ENCODE measurements around the gene PIK3R5.
A peak's percentile ranks its signal among the peaks of the same experiment; 100 is the strongest.
"Not testable (repeated sequence)": the region's sequence is repeated elsewhere in the genome, so short reads cannot be mapped to it uniquely, and the experiment has no call there.

Gene PIK3R5, protein sequence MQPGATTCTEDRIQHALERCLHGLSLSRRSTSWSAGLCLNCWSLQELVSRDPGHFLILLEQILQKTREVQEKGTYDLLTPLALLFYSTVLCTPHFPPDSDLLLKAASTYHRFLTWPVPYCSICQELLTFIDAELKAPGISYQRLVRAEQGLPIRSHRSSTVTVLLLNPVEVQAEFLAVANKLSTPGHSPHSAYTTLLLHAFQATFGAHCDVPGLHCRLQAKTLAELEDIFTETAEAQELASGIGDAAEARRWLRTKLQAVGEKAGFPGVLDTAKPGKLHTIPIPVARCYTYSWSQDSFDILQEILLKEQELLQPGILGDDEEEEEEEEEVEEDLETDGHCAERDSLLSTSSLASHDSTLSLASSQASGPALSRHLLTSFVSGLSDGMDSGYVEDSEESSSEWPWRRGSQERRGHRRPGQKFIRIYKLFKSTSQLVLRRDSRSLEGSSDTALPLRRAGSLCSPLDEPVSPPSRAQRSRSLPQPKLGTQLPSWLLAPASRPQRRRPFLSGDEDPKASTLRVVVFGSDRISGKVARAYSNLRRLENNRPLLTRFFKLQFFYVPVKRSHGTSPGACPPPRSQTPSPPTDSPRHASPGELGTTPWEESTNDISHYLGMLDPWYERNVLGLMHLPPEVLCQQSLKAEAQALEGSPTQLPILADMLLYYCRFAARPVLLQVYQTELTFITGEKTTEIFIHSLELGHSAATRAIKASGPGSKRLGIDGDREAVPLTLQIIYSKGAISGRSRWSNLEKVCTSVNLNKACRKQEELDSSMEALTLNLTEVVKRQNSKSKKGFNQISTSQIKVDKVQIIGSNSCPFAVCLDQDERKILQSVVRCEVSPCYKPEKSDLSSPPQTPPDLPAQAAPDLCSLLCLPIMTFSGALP

DNA sequence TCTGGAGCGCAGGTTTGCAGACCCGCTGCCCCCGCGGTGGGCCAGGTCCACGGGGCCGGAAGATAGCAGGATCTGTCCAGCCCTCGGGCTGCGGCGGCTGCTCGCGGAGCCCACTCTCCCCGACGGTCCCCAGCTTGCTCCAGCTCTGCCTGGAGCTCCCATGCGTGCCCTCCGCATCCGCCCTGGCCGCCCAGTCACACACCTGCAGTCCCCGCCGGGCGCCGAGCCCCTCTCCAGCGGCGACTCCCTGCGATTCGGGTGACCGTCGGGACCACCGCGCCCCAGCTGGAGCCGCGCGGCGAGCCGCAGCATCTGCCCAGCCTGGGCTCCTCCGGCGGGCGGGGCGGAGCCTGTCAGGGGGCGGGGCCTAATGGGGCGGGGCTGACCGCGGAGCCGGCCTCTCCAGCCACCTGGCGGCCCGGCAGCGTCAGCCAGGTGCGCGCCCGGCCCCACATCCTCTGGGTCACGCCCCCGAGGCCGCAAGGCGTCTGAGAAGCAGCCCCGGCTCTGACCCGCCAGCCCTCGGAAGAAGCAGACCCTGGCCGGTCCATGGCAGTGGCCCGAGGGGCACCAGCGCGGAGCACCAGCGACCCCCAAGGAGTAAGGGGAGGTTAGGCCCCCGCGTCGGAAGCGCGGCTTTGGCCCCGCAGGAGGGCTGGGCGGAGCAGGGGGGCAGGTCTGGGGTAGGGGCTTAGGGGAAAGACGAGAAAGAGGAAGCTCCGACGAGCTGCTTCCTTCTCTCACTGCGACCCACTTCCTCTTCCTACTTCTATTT is at the start of gene PIK3R5:
TSS of gene PIK3R5 (minus strand) at position 314 of the 775 bp plus-strand sequence. CDS start 54,213 bp downstream, outside the sequence.
- peak; percentile 28 for DNase-seq (ENCODE audit: low spot score)

DNA sequence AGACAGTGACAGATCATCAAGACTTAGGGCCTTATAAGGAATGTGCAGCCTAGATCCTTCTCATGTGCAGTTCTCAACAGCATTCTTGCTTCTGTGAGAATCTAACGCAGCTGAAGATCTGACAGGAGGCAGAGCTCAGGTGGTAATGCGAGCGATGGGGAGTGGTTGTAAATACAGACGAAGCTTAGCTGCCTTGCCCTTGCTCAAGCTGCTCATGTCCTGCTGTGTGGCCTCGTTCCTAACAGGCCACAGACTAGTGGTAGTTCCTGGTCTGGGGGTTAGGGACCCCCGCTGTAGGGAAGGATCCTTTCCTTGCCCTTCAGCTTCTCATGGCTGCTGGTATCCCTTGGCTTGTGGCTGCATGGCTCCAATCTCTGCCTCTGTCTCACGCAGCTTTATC is 45.5 kb upstream of the PIK3R5 start:
- DNase-seq (ENCODE audit: low spot score) = no peak

DNA sequence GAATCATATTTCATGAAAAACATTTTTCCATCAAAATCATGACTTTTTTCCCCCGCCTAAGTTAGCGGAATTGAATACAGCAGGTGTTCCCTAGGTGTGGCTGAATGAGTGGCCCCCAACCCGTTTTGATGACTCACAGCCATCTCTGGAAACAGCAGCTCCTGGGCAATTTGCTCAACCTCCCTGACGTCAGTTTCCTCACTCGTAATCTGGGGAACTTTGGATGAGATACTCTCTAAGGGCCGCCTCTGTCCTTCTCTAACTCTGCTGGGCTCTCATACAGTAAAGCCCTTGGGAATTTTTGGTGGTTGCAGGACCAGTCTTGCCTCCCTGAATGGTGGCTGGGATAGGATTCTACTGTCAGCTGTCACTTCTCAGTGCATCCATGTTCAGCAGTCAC is 44.2 kb upstream of the PIK3R5 start:
- DNase-seq (ENCODE audit: low spot score) = no peak

DNA sequence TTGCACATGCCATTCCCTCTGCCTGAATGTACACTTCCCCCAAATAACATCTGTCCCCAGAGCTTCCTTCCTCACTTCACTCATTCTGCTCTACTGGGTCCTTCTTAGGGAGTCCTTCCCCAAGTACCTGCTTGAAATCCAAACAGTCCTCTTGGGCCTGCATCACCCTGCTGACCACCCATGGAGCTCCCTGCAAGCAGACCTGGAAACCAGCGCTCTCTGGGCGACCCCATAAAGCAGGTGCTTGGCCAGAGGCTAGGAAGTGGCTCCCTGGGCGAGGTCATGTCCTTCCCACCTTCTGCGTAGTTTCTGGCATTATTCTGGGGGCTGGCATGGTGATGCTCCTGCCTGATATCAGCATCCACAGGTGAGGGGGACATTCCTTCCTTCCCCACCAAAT is 43.6 kb upstream of the PIK3R5 start:
- DNase-seq (ENCODE audit: low spot score) = no peak

DNA sequence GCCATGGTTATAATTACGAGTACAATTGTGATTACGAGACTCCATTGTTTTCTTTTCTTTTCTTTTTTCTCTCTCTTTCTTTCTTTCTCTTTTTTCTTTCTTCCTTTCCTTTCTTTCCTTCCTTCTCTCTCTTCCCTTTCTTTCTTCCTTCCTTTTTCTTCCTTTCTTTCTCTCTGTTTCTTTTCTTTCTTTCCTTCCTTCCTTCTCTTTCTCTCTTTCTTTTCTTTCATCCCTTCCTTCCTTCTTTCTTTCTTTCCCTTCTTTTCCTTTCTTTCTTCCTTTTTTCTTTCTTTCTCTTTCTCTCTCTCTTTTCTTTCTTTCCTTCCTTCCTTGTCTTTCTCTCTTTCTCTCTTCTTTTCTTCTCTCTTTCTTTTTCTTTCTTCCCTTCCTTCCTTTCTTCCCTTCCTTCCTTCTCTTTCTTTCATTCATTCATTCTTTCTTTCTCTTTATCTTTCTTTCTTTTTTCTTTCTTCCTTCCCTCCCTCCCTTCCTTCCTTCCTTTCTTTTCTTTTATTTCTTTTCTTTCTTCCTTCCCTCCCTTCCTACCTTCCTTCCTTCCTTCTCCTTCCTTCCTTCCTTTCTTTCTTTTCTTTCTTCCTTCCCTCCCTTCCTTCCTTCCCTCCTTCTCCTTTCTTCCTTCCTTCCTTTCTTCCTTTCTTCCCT is 41.7 kb upstream of the PIK3R5 start:
- no peak for DNase-seq (ENCODE audit: low spot score)

DNA sequence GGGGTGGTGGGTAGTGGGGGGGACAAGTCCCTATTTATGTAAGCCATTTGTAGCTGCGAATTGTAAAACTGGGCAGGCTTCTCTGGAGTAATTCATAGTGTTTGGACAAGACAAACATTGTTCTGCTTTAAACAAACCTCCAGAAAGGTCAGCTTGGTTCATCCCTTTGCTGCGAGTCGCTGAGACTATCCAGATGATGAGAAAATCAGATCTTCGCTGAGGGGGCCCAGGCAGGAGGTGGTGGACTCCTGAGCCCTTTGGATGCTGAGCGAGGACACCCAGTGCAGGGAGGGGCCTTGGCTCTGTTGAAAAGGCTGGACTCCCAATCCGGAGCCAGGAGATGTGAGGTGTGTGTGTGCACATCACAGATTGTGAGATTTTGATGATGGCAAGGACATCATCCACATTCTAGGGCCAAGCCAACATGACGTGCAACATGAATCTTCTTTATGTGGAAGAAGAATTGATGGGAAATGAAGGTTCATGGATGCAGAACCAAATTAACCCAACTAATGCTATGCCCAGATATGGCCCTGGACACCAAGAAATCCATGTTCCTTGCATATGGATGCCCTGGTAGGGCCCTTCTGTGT is 40.8 kb upstream of the PIK3R5 start:
- no peak for DNase-seq (ENCODE audit: low spot score)

DNA sequence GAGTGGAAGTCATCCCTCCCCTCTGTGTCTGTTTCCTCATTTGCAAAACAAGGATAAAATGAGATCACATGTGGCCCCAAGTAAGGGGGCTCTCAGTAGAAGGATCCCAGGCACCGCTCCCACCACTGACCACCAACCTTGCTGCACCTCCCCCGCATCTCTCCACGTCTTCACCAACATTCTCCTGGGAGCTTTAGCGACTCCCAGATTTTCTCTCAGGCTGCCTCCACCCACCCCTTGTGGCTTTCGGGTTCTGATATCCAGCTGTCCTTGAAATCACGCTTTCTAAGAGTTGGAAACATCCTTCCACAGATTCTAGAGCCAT is 39.4 kb upstream of the PIK3R5 start:
- DNase-seq (ENCODE audit: low spot score) = no peak

DNA sequence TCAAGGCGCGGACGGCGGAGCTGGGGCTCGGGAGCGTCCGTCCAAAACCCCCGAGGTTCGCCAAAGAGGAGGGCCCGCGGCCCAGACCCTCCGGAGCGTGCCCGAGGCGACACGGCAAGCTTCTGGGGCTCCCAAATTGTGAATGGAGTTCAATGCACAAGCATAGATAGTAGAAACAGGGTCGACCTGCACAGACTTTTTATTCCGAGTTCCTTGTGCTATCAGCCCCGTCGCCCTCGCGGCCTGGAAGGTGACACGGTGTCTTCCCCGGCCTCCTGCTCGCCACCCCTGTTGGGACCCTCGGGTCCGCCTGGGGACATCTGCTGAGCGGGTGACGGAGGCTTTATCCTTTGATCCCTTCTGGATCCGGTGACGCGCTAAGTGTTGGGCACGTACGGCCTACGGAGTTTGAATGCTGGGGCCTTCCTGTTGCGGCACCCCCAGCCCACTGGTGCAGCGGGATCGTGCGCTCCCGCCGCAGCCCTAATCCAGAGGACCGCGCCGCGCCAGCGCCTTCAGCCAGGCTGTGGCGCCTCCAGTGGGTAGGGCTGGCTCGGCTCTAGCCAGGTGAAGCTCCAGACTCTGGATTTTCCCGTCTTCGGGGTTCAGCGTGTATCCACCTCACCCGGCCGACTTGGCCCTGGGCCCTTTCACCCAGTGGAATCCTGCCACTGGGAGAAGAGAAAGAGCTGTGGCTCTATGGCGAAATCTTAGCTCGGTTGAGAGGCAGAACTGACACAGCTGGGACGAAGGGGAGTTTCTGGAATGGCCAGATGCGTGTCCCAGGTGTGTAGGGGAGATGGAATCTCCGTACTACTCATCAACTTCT is 38.8 kb upstream of the PIK3R5 start:
- no peak for DNase-seq (ENCODE audit: low spot score)

DNA sequence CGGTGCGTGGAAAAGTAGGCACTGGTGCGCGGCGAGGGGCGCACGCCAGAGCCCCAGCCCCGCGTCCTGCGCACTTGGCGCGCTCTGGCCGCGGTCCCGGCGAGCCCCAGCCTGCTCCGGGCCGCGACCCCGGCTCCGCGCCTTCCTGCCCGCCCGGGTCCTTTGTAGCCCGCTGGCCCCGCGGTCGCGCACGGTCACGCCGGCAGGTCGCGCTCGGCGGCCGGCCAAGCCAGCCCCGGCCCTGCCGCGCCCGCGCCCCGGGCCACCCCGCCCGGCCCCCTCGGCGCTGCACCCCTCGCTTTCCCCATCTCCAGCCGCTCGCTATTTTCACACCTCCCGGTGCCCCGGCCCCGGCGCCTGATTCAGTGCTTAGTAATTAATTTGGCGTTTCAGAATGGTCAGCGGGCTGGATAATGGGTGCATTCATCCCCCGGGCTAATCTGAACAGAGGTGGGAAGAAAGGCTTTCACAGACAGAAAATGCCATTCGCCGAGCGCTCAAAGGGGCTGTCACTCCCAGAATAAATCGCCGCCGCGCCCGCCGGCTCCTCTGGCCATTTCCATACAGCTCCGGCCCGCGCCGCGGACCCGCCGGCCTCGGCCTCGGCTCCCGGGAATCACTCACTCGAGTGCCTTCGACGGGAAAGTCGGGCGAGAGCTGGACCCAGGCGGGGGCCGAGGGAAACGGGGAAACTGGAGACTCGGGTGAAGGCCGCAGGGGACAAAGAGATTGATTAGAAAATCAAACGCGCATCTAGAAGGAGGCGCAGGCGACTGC is 38.0 kb upstream of the PIK3R5 start:
- DNase-seq (ENCODE audit: low spot score) = no peak

DNA sequence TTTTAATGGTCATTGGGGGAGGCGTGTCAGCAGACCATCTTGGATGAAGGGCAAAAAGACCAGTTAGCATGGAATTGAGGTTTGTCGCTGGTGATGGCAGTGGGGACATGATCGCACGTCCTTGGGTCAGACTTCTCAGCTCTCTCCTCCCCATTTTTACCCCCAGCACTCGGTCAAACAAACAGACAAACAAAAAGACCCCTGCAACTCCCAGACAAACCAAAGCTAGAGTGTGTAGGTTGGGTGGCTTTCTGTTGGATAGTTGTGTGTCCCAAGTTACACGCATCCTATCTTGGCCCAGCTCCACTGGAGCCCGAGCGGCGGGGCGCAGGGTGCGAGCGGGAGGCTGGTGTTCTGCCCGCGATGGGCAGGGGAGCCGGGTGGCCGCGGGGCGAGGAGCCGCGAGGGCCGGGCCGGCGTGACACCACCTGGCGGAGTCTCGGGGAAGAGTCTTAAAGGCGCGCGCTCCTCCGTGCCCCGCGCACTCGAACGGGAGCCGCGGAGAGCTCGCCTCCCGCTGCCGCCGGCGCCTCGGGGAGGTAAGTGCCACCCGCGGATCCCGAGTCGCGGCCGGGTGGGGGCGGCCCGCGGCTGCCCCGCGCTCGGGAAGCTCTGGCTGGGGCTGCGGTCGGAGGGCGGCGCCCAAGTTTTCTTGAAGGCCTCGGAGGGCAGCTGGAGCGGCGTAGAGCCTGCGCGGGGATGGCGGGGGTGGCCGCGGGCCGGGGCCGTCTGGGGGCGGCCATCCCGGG is 37.3 kb upstream of the PIK3R5 start:
- no peak for DNase-seq (ENCODE audit: low spot score)

DNA sequence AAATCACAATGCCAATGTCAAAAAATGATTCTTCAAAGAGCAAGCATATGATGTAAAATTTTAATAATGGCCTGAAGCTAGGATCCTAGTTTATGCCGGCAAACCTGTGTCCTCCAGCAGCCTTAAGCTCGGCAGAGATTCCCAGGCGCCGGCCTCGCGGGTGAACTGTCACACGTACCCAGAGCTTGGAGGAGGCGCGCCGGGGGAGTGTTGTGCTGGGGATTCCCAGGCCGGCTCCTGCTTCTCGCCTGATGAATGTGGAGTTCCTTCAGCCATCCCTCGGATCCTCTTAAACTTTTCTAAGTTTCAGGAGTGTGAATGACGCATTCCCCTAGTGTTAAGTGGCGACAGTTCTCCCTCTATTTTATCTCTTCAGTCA is 36.7 kb upstream of the PIK3R5 start:
- no peak for DNase-seq (ENCODE audit: low spot score)

DNA sequence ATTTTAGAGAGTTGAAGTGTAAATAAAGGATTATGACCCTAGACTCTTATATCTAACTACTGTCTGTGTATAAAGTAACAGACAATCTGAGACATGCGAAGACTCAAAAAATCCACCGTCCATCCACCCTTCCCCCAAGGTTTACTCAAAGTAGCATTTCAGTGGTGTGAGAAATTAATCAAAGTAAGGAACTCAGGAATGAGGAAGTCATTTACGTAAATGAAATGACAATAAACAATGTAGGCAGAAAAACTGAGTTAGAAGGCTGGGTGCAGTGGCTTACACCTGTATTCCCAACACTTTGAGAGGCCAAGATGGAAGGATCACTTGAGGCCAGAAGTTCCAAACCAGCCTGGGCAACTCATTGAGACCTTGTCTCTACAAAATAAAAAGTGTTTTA is 36.1 kb upstream of the PIK3R5 start:
- no peak for DNase-seq (ENCODE audit: low spot score)

DNA sequence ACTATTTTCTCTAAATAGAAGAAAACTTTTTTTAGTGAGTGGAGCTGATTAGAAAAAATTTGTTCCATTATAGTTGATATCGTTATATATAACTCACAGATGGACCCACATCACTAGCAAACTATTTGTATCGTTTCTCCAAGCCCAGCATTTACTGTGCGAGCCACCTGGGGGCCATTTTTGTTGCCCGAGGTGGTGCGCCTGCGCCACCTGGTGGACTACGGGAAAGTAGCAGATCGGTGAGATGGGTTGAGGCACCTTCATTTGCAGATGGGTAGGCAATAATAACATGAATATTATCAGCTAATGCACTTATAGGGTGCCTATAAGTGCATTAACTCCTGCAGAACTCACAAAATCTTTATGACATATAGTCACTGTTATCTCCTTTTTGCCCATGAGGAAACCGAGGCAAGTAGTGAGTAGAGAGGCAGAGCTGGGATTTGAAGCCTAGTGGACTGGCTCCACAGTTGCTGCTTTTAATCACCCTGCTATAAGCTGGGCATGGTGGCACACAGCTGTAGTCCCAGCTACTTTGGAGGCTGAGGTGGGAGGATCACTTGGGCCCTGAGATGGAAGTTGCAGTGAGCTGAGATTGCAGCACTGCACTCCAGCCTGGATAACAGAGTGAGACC is 32.6 kb upstream of the PIK3R5 start:
- no peak for DNase-seq (ENCODE audit: low spot score)

DNA sequence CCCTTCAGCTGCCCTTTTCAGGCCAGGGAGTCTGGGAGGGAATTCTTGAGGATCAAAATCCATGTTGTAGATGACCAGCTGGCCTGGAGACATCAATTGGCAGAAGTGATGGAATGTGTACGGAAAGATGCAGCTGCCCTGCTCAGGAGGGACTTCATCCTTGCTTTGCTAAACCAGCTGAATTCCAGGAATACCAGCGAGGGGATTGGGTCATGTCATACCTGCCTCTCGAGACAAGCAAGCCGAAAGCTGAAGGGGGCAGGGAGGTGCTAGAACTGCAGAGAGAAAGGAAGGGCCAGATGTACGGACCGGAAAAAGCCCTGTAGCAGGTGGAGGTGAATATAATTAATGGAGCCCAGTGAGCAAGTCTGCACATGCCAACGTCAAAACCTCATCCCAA is 30.2 kb upstream of the PIK3R5 start:
- DNase-seq (ENCODE audit: low spot score) = no peak

DNA sequence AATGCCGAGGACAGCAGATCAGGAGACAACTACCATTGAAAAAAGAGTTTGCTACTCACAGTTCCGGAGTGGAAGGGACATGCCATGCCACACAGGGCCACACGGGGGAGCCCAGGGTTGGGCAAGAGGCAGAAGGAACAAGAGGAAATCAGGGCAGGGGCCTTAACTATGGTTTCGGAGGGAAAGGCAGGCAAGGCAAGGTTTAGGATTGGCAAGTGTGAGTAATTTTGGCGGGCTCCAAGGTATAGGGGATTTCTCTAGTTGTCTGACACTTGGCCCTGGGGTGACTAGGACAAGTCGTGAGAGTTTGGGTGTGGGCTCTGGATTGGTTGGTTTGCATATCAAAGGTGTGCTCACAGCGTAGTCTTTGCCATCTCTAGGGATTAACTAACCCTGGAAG is 28.8 kb upstream of the PIK3R5 start:
- DNase-seq (ENCODE audit: low spot score) = no peak

DNA sequence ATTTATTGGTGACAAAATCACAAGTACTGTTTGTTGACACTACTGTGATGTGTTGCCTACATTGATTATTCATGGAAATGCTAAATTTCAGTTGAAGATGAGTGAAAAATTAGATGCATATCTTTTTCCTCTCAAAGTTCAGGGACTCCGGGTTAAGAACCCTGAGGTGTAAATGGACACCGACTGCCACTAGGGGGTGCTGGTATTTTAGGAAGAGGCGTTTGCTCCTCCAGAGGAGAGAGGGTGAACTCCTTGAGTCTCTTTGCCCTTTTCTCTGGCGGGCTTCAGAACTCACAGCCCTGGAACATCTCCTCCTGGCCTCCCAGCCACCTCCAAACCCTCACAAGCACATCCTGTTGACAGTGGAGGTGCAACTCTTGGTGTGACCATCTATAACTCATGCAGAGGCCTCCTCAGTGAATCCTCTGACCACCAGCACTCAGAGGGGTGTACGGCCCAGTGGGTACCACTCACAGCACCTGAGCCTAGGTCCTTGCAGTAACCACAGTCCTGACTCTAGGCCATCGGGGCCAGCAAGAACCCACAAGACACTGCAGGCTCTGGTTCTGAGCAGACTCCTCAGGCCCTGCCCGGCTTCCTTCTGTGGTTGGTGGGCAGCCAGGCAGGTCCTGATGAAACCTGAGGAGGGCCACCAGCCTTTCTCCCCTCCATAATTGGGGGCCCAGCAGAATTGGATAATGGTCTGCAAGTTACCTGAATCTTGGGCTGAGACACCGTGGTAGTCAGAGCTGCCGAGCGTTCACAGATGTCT is 26.2 kb upstream of the PIK3R5 start:
- peak; percentile 65 for DNase-seq (ENCODE audit: low spot score)

DNA sequence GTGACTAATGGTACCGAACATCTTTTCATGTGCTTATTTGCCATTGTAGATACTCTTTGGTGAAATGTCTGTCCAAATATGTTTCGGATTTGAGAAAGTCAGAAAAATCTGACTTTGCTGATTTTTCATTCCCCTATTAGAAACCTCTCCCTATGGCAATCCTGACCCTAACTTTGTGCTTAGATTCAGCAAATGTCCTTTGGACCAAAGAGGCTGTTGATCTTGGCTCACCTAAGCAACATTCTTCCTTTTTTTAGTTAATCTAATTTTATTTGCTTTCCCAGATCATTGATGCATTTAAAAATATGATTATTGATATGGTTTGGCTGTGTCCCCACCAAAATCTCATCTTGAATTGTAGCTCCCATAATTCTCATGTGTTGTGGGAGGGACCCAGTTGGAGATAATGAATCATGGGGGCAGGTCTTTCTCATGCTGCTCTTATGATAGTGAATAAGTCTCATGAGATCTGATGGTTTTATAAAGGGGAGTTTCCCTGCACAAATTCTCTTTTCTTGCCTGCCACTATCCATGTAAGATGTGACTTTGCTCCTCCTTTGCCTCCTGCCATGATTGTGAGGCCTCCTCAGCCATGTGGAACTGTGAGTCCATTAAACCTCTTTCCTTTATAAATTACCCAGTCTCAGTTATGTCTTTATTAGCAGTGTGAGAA is 22.9 kb upstream of the PIK3R5 start:
- not testable (repeated sequence) for DNase-seq (ENCODE audit: low spot score)
